GM23338 (cell line): ENCODE results near the gene NLRX1. TPM values are rescaled to one million over a fixed set of nuclear protein-coding genes. Genes with fewer than 3 reads are reported as not detected.

Experiments
- ATAC-seq: fragments of 200-7000 bp; cut with Tn5 transposase; 3 replicates; pipeline ENCODE4 v1.9.1; 2020
- DNase-seq: peaks from one replicate; pipeline ENCODE4 v3.0.0-alpha.2; 2015; ENCODE audit warnings: low spot score
- H2AFZ ChIP-seq: fragments of 200-600 bp; sonication (generic); 2 replicates; pipeline ENCODE4 v1.8.0; 2016; ENCODE audit warnings: antibody characterized with exemption, mild to moderate bottlenecking, moderate library complexity
- H3F3A ChIP-seq: fragments of 200-600 bp; sonication (generic); replicated peaks from 2 replicates; pipeline ENCODE4 v1.8.0; 2017; ENCODE audit warnings: antibody characterized with exemption, mixed run types, low read depth
- H3K27ac ChIP-seq: fragments of 200-600 bp; sonication (generic); 2 replicates; pipeline ENCODE4 v1.6.1; 2016; ENCODE audit warnings: low read depth
- H3K27me3 ChIP-seq: fragments of 200-600 bp; sonication (generic); 2 replicates; pipeline ENCODE4 v1.8.0; 2016; ENCODE audit warnings: mild to moderate bottlenecking, mixed run types, moderate library complexity; ENCODE audit not compliant: insufficient read depth
- H3K36me3 ChIP-seq: fragments of 200-600 bp; sonication (generic); 2 replicates; pipeline ENCODE4 v1.8.0; 2016; ENCODE audit warnings: mild to moderate bottlenecking; ENCODE audit not compliant: insufficient read depth
- H3K4me1 ChIP-seq: fragments of 200-600 bp; sonication (generic); 2 replicates; pipeline ENCODE4 v1.8.0; 2016; ENCODE audit warnings: mild to moderate bottlenecking, moderate library complexity; ENCODE audit not compliant: insufficient read depth
- H3K4me2 ChIP-seq: fragments of 200-600 bp; sonication (generic); 2 replicates; pipeline ENCODE4 v1.7.1; 2017; ENCODE audit warnings: mixed run types
- H3K4me3 ChIP-seq: fragments of 200-600 bp; sonication (generic); 2 replicates; pipeline ENCODE4 v1.6.1; 2016; ENCODE audit warnings: mixed run types
- H3K79me2 ChIP-seq: fragments of 200-600 bp; sonication (generic); replicated peaks from 2 replicates; pipeline ENCODE4 v1.8.0; 2017; ENCODE audit warnings: mild to moderate bottlenecking; ENCODE audit not compliant: insufficient read depth
- H3K9me2 ChIP-seq: fragments of 200-600 bp; sonication (generic); 2 replicates; pipeline ENCODE4 v1.8.0; 2017; ENCODE audit not compliant: insufficient read depth
- H4K20me1 ChIP-seq: fragments of 200-600 bp; sonication (generic); replicated peaks from 2 replicates; pipeline ENCODE4 v1.8.0; 2017; ENCODE audit warnings: mild to moderate bottlenecking; ENCODE audit not compliant: insufficient read depth
- H3K27ac Mint-ChIP-seq: 2 replicates; pipeline ENCODE4 v1.8.0; 2020; ENCODE audit warnings: inconsistent platforms, mild to moderate bottlenecking, moderate library complexity, mixed read lengths
- H3K27me3 Mint-ChIP-seq: 3 replicates; pipeline ENCODE4 v1.8.0; 2022; ENCODE audit warnings: low read depth, mild to moderate bottlenecking, moderate library complexity, mixed read lengths, inconsistent platforms; ENCODE audit not compliant: insufficient read depth, poor library complexity
- H3K36me3 Mint-ChIP-seq: 3 replicates; pipeline ENCODE4 v1.8.0; 2021; ENCODE audit warnings: low read depth, mild to moderate bottlenecking, inconsistent platforms, moderate library complexity, mixed read lengths
- H3K4me1 Mint-ChIP-seq: 3 replicates; pipeline ENCODE4 v1.8.0; 2020; ENCODE audit warnings: mild to moderate bottlenecking, inconsistent platforms, mixed read lengths
- H3K4me3 Mint-ChIP-seq: 3 replicates; pipeline ENCODE4 v1.8.0; 2021; ENCODE audit warnings: moderate library complexity, mild to moderate bottlenecking, inconsistent platforms, mixed read lengths
- H3K9me3 Mint-ChIP-seq: 3 replicates; pipeline ENCODE4 v1.8.0; 2020; ENCODE audit warnings: moderate library complexity, mild to moderate bottlenecking, inconsistent platforms, mixed read lengths
- CTCF ChIP-seq, 2 experiments: fragments of 200-600 bp in 1 of 2; sonication (generic) in 1 of 2; conservative IDR thresholded peaks; 2 replicates each; pipeline versions ENCODE4 v1.5.1 to v1.6.1; 2016 to 2017; ENCODE audit warnings: antibody characterized with exemption in 2 of 2, low read depth in 2 of 2, mild to moderate bottlenecking in 2 of 2, moderate library complexity in 1 of 2
- ETS1 ChIP-seq: IDR thresholded peaks from 2 replicates; pipeline ENCODE4 v1.6.1; 2016; ENCODE audit warnings: antibody characterized with exemption
- EZH2 ChIP-seq: fragments of 200-600 bp; sonication (generic); IDR thresholded peaks from one replicate; pipeline ENCODE4 v1.8.0; 2017; ENCODE audit warnings: antibody characterized with exemption, mild to moderate bottlenecking, low read depth; ENCODE audit not compliant: unreplicated experiment
- NANOG ChIP-seq: IDR thresholded peaks from 2 replicates; pipeline ENCODE4 v1.6.1; 2016; ENCODE audit warnings: antibody characterized with exemption, borderline replicate concordance
- polyA plus RNA-seq: library from polyadenylated mRNA; unstranded; fragments of >200 nt; fragmentation: Nextera tagmentation; extraction: Ambion mirVana; gene quantifications from 2 replicates; pipeline ENCODE4 v1.2.1, GENCODE V29; 2016
- total RNA-seq: library from RNA; depleted of rRNA; stranded (reverse); fragments of >200 nt; shearing (Covaris generic); gene quantifications from 2 replicates; pipeline ENCODE4 v1.2.3, GENCODE V29; 2014

The NLRX1 gene
- total and polyA plus RNA-seq, 2 experiments from 2014 or later: 2.8 to 13.8 TPM

GRCh38 chr11:119149018-119149785 lies 19.3 kb upstream of the NLRX1 start, which contains the start of gene ABCG4:
Gene ABCG4, plus strand, starts transcription at chr11:119149052. Its CDS starts 914 bp downstream, at chr11:119149966.
- H3K9me2 ChIP-seq: no peaks in the 10 kb centered on the region
- Mint-ChIP-seq H3K27me3 (peaks cover 53% of the 10 kb centered on the region), H3K4me3 (peak within 1 kb of the TSS; percentile 81), H3K9me3 (no peaks in the 10 kb centered on the region; the same call in 2 of the 3 replicates), H3K4me1 (peaks cover 24% of the 10 kb centered on the region), H3K27ac (no peak within 1 kb of the TSS), H3K36me3 (no peaks in the 10 kb centered on the region; the same call in 2 of the 3 replicates)
- no peaks in the 10 kb centered on the region for H3K79me2 ChIP-seq
- no peaks in the 10 kb centered on the region for H3K36me3 ChIP-seq
- H3K4me1 ChIP-seq: peaks cover 15% of the 10 kb centered on the region
- H3F3A ChIP-seq: 0 out of 2 replicates have a peak, but pooled peaks cover 20% of the 10 kb centered on the region
- DNase-seq (peak; percentile 70), ATAC-seq (peak; percentile 51)
- peaks cover 64% of the 10 kb centered on the region for H3K27me3 ChIP-seq
- peak within 1 kb of the TSS; percentile 96 for H3K4me2 ChIP-seq
- no peaks in the 10 kb centered on the region for H4K20me1 ChIP-seq
- peak within 1 kb of the TSS; percentile 84 for H3K4me3 ChIP-seq
- TF ChIP-seq ETS1: no peak
- TF ChIP-seq EZH2: peak; percentile 37
- no peak within 1 kb of the TSS for H3K27ac ChIP-seq
- H2AFZ ChIP-seq: peak within 1 kb of the TSS; percentile 99

- H3K9me2 ChIP-seq: no peaks in the 10 kb centered on the region
- no peaks in the 10 kb centered on the region for H3K36me3 ChIP-seq
- peaks cover 53% of the 10 kb centered on the region for H3K27me3 Mint-ChIP-seq
- H3K4me3 Mint-ChIP-seq: peak overlapping the region; percentile 74
- TF ChIP-seq CTCF (conservative IDR thresholded peaks at IDR 0.05; ENCODE audit: low read depth in 2 of 2) (no peak), EZH2 (peak; percentile 29)
- no peak overlapping the region for H3K27ac ChIP-seq
- no peaks in the 10 kb centered on the region for H3K79me2 ChIP-seq
- DNase-seq: no peak
- 0 out of 2 replicates have a peak, but pooled peaks cover 17% of the 10 kb centered on the region for H3F3A ChIP-seq
- peak overlapping the region; percentile 84 for H3K4me3 ChIP-seq
- no peak overlapping the region for H3K27ac Mint-ChIP-seq
- no peaks in the 10 kb centered on the region; the same call in 2 of the 3 replicates for H3K36me3 Mint-ChIP-seq
- no peak for ATAC-seq
- peaks cover 15% of the 10 kb centered on the region for H3K4me1 ChIP-seq
- peak overlapping the region; percentile 90 for H2AFZ ChIP-seq
- H3K4me2 ChIP-seq: peak overlapping the region; percentile 96
- peaks cover 64% of the 10 kb centered on the region for H3K27me3 ChIP-seq
- H3K9me3 Mint-ChIP-seq: no peaks in the 10 kb centered on the region; the same call in 2 of the 3 replicates
- peaks cover 22% of the 10 kb centered on the region for H3K4me1 Mint-ChIP-seq
- no peaks in the 10 kb centered on the region for H4K20me1 ChIP-seq
These were observed 18.7 kb upstream of the NLRX1 start for GRCh38 chr11:119149786-119150275.

- no peak for DNase-seq
- Histone ChIP-seq H3K9me2 (no peaks in the 10 kb centered on the region), H2AFZ (no peak overlapping the region), H3F3A (0 out of 2 replicates have a peak, but pooled peaks cover 17% of the 10 kb centered on the region), H4K20me1 (no peaks in the 10 kb centered on the region), H3K4me2 (no peak overlapping the region), H3K4me3 (no peak overlapping the region), H3K79me2 (no peaks in the 10 kb centered on the region), H3K36me3 (no peaks in the 10 kb centered on the region), H3K27me3 (peaks cover 45% of the 10 kb centered on the region), H3K27ac (no peak overlapping the region), H3K4me1 (peaks cover 10% of the 10 kb centered on the region)
- no peak overlapping the region for H3K27ac Mint-ChIP-seq
- peaks cover 16% of the 10 kb centered on the region for H3K4me1 Mint-ChIP-seq
- no peaks in the 10 kb centered on the region; the same call in 2 of the 3 replicates for H3K9me3 Mint-ChIP-seq
- peak in 1 of 2 experiments; percentile 19; a peak in 1 of 4 replicates for TF ChIP-seq CTCF (conservative IDR thresholded peaks at IDR 0.05; ENCODE audit: low read depth in 2 of 2)
- no peak for TF ChIP-seq NANOG
- H3K4me3 Mint-ChIP-seq: no peak overlapping the region
- H3K27me3 Mint-ChIP-seq: peaks cover 54% of the 10 kb centered on the region
- H3K36me3 Mint-ChIP-seq: no peaks in the 10 kb centered on the region; the same call in 2 of the 3 replicates
- ATAC-seq: no peak
These were observed 16.5 kb upstream of the NLRX1 start for GRCh38 chr11:119152043-119152442.
